COLO829 (cell line): ENCODE data around the gene SLFN5.
"Not testable (repeated sequence)": the region's sequence is repeated elsewhere in the genome, so short reads cannot be mapped to it uniquely, and the experiment has no call there.

Source experiments
- DNase-seq: peaks from one replicate; pipeline ENCODE4 v3.0.0; 2012; ENCODE audit warnings: low spot score

SLFN5 gene

DNA sequence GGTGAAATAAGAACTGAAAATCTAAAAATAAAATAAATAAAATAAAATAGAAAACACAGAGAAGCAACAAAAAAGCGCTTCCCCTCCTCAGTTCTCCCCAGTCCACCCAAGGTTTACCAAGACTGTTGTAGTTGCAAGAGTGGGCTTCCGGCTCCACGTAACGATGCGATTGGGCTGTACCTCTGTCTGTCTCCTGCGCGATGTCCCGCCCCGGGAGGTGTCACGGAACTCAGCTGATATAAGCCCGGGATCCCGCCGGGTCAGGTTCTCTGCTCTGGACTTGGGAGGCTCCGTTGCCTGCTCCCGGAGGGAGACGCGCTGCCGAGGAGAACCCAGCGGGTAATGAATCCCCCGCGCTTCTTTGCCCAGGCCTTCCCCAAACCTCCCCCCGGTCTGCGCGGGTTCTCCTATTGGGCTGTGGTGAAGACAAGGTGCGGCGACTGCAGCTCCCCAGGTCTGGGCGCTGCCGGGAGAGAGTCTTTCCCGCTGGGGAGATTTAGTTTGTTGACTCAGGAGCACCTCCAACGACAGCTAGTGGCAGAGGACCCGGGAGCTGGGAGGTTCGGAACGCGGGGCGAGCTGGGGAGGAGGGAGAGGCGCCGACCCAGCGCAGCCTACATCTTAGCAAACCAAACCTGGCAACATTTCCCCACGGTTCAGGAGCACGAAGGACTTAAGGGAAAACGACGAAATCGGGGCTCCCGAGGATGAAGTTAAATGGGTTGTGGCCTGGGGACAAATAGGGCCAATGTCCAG, at the start of gene SLFN5:
Gene SLFN5 (plus strand): TSS at position 268 of the 756 bp plus-strand sequence. CDS start 15,619 bp downstream, outside the sequence.
- DNase-seq, result peak; percentile 90

DNA sequence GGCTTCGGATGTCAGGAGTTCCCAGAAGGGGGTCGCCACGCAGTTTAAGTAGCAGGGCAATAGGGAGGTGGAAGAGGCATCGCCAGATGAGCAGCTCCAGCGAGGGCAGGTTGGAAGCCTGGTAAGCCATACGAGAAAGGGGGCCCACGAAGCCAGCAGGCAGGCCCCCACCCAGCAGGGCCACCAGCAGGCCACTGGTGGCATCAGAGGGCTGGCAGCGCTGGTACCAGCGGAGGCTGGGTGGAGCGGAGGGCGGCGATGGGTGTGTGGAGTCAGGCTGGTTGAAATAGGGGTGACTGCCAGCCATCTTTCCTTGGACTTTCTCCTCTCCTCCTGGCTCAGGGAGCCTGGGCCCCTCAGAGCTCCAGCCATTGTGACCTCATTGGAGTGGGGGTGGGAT, 48.9 kb upstream of the SLFN5 start, which contains the start of gene SLC35G3:
Gene SLC35G3 (minus strand): TSS at position 393 of the 400 bp plus-strand sequence. CDS start 86 bp downstream, at position 307.
- not testable (repeated sequence) for DNase-seq

DNA sequence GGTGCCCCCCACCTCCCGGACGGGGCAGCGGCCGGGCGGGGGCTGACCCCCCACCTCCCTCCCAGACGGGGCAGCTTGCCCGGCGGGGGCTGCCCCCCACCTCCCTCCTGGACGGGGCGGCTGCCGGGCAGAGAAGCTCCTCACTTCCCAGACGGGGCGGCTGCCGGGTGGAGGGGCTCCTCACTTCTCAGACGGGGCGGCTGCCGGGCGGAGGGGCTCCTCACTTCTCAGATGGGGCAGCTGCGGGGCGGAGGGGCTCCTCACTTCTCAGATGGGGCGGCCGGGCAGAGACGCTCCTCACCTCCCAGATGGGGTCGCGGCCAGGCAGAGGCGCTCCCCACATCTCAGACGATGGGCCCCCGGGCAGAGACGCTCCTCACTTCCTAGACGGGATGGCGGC, 47.8 kb upstream of the SLFN5 start:
- not testable (repeated sequence) for DNase-seq

GRCh38 chr17:35202582-35202981, 40.3 kb upstream of the SLFN5 start:
- not testable (repeated sequence) for DNase-seq

GRCh38 chr17:35210741-35211140, 32.1 kb upstream of the SLFN5 start:
- no peak for DNase-seq

DNA sequence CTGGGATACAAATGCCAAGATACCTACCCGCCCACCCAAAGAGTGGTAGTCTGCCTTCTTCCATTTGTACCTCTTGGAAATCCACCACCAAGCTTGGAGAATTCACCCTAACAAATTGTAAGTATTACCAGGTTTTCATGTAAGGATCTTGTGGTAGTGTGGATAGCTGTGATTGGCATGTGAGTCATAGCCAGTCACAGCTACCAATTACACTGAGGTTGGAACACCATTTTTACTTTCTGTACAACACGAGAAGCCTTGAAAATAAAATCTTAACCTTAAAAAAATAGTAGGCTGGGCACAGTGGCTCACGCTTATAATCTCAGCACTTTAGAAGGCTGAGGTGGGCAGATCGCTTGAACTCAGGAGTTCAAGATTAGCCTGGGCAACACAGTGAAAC, 30.2 kb upstream of the SLFN5 start:
- DNase-seq, result no peak

- DNase-seq, result no peak
Measured at GRCh38 chr17:35213412-35213940, 29.4 kb upstream of the SLFN5 start.

- DNase-seq, result no peak
Measured at GRCh38 chr17:35214192-35214591, 28.7 kb upstream of the SLFN5 start.

GRCh38 chr17:35214631-35215273, 28.1 kb upstream of the SLFN5 start:
- no peak for DNase-seq

- DNase-seq, result no peak
Measured at GRCh38 chr17:35217107-35217506, 25.8 kb upstream of the SLFN5 start.

DNA sequence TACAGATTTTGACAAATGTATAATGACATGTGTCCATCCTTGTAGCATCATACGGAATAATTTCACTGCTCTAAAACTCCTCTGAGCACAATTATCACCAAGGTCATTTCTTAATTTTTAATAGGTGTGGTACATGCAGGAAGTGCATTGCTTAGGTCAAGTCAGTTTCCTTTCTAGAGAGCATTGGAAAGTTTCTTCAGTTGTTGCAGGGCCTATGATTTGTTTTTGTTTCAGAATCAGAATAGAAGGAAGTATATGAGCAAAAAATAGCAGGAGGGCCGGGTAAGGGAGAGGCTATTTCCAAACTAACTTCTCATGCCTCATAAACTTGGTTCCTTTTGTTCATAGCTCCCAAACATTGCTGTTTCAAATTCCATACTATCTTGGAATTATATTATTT, 24.0 kb upstream of the SLFN5 start:
- DNase-seq, result no peak

DNA sequence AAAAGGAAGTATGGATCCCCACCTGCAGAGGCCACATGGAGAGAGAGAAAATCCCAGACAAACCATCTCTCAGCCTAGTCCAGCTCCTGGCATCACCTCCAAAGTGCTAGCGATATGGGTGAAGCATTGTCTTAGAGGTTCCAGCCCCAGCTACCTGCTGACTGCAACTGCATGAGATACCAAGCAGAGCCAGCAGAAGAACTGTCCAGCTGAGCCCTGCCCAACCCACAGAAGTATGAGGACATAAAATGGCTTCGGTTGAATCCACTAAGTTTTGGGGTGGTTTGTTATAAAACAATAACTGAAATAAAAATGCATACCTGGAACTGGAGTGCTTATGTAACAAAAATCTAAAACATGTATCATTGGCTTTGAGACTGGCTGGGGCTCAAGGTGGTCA, 20.4 kb upstream of the SLFN5 start:
- DNase-seq, result no peak

DNA sequence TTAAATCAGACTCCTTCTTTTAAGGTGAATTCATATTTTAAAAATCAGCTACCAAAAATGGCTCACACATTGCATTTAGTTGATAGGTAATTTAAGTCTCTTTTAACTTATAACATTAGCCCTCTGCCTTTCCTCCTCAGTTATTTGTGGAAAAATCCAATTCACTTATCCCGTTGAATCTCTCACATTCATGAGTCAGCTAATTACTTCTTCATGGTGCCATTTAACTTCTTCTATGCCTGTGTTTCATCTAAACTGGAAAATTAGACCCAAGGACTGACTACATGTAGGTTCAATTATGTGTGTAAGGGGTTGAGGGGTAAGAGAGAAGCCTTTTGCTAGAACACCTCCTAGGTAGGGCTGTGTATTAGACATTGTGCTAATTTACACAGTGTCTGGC, 18.4 kb upstream of the SLFN5 start:
- DNase-seq, result no peak

- no peak for DNase-seq
Measured at GRCh38 chr17:35227546-35227945, 15.3 kb upstream of the SLFN5 start.

GRCh38 chr17:35229638-35230037, 13.2 kb upstream of the SLFN5 start:
- no peak for DNase-seq

DNA sequence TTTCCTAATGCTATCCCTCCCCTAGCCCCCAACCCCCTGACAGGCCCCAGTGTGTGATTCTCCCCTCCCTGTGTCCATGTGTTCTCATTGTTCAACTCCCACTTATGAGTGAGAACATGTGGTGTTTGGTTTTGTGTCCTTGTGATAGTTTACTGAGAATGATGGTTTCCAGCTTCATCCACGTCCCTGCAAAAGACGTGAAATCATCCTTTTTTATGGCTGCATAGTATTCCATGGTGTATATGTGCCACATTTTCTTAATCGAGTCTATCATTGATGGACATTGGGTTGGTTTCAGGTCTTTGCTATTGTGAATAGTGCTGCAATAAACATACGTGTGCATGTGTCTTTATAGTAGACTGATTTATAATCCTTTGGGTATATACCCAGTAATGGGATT, 8.6 kb upstream of the SLFN5 start:
- DNase-seq, result not testable (repeated sequence)

- no peak for DNase-seq
Measured at GRCh38 chr17:35235289-35235688, 7.6 kb upstream of the SLFN5 start.

DNA sequence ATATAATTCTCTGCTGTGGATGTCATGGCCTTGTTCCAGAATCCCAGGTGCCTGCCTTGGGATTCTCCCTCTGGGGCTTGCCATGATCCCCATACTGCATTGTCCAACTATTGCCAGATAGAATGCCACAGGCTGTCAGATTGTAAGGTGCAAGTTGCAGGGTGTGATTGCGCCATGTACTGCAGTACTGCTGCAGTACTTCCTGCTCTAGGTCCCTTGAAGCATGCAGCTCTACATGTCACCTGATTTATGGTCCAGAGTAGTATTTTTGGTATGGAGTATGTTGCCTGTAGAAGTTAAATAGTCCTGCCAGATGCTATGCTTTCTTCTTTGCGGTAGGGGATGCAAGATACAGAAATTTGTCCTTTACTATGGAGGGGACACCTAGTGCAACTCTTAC, 7.0 kb upstream of the SLFN5 start:
- no peak for DNase-seq

- no peak for DNase-seq
Measured at GRCh38 chr17:35236821-35237220, 6.1 kb upstream of the SLFN5 start.

GRCh38 chr17:35238821-35239220, 4.1 kb upstream of the SLFN5 start:
- DNase-seq, result no peak

DNA sequence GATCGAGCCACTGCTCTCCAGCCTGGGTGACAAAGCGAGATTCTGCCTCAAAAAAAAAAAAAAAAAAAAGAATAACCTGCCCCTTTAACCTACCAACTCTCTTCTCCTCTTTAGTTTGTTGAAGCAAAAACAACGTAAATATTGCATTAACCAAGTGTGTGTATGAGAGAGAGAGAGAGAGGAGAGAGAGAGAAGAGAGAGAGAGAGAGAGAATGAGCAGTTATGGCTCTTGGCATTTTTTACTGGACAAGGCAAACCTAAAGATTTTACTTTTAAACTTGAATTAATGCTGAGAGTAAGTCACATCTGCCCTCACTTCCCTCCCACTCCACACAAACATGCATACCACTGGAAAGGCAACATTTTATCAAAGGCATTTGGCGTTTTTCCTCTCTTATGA, 3.0 kb upstream of the SLFN5 start:
- DNase-seq, result no peak

DNA sequence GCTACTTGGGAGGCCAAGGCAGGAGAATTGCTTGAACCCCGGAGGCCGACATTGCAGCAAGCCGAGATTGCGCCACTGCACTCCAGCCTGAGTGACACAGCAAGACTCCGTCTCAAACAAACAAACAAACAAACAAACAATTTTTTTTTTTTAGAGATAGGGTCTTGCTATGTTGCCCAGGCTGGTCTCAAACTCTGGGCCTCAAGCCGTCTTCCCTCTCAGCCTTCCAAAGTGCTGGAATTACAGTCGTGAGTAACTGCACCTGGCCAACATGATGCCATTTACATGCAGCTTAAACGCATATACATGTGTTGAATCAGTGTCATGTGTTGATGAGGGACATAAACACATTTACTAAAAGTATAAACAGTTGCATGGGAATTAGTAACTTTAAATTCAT, 2.0 kb upstream of the SLFN5 start:
- no peak for DNase-seq

DNA sequence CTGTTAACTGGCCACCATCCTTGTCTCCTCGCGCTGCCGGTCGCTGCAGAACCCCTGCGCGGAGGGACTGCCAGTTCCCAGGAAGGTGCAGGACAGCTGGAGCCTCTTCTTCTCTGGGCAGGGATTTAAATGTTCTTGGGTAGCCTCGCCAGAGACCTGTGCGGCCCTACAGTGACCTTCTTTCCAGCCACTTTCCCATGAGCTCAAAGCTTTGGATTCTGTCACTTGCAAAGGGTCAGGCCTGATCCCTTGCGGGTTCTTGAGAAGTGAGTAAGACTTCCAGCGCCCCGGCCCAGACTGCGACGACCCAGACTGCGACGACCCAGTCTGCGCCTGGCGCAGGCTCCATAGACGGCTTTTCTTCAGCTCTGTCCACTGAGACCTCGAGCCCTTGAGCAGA, 1.4 kb upstream of the SLFN5 start:
- DNase-seq, result no peak
